ENCODE measurements around the gene MCOLN1.

DNA sequence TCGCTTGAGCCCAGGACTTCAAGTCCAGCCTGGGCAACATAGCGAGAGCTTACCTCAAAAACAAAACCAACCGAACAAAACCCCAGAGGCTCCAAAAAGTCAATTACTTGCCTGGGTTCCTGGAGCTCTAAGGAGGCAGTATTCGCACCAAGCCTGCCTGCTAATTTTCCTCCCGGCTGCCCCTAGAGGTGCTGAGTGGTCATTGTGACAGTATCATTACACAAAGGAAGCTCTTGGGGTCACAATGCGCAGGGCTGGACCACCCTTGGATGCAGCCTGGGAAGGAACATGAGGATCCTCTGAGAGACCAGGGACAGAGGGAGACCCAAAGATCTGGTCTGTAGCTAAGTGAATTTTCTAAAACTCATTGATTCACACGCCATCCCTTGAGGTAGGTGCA lies 25.1 kb upstream of the MCOLN1 start:
- TF ChIP-seq, protein P1, sequence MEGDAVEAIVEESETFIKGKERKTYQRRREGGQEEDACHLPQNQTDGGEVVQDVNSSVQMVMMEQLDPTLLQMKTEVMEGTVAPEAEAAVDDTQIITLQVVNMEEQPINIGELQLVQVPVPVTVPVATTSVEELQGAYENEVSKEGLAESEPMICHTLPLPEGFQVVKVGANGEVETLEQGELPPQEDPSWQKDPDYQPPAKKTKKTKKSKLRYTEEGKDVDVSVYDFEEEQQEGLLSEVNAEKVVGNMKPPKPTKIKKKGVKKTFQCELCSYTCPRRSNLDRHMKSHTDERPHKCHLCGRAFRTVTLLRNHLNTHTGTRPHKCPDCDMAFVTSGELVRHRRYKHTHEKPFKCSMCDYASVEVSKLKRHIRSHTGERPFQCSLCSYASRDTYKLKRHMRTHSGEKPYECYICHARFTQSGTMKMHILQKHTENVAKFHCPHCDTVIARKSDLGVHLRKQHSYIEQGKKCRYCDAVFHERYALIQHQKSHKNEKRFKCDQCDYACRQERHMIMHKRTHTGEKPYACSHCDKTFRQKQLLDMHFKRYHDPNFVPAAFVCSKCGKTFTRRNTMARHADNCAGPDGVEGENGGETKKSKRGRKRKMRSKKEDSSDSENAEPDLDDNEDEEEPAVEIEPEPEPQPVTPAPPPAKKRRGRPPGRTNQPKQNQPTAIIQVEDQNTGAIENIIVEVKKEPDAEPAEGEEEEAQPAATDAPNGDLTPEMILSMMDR (IDR thresholded peaks at IDR 0.05) = peak in 1 of 6 experiments; percentile 13
- no peak for TF ChIP-seq POLR2A (IDR thresholded peaks at IDR 0.05)

All from thyroid gland (tissue), 4 donors.